DOHH2 (cell line): Measurements from ENCODE around the gene NDUFS1.

Experiments
- EZH2phosphoT487 ChIP-seq: fragments of 200-600 bp; sonication (generic); IDR thresholded peaks from 2 replicates; pipeline ENCODE4 v1.6.1; 2017; ENCODE audit warnings: borderline replicate concordance, mild to moderate bottlenecking, antibody characterized with exemption, low read length, moderate library complexity, mixed read lengths
- TF ChIP-seq, protein P1 (sequence below): fragments of 200-600 bp; sonication (generic); IDR thresholded peaks from one replicate; pipeline ENCODE4 v1.5.1; 2014; ENCODE audit warnings: antibody characterized with exemption, mild to moderate bottlenecking, low read depth, low read length; ENCODE audit not compliant: poor library complexity, severe bottlenecking

- TF ChIP-seq, protein P1, sequence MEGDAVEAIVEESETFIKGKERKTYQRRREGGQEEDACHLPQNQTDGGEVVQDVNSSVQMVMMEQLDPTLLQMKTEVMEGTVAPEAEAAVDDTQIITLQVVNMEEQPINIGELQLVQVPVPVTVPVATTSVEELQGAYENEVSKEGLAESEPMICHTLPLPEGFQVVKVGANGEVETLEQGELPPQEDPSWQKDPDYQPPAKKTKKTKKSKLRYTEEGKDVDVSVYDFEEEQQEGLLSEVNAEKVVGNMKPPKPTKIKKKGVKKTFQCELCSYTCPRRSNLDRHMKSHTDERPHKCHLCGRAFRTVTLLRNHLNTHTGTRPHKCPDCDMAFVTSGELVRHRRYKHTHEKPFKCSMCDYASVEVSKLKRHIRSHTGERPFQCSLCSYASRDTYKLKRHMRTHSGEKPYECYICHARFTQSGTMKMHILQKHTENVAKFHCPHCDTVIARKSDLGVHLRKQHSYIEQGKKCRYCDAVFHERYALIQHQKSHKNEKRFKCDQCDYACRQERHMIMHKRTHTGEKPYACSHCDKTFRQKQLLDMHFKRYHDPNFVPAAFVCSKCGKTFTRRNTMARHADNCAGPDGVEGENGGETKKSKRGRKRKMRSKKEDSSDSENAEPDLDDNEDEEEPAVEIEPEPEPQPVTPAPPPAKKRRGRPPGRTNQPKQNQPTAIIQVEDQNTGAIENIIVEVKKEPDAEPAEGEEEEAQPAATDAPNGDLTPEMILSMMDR, result no peak
- TF ChIP-seq EZH2phosphoT487, result no peak
These were observed 75.4 kb downstream of the NDUFS1 start for GRCh38 chr2:206083602-206084438.
